OCI-LY7 (cell line): ENCODE data around the gene AFTPH. TPM values are rescaled to one million over a fixed set of nuclear protein-coding genes. Genes with fewer than 3 reads are reported as not detected.

Source experiments
- BruUV-seq: library from RNA; stranded (reverse); fragments of 400-500 nt; replicated peaks from 2 replicates; lab custom pipeline; 2021; lab: Mats Ljungman, UMichigan
- CTCF ChIA-PET: fragments of 300-600 bp; sonication (Branson Sonifier 250); formaldehyde crosslinking; loops from one replicate; lab custom pipeline; 2022; ENCODE audit warnings: antibody characterized with exemption; ENCODE audit not compliant: unreplicated experiment; lab: Charles Lee
- POLR2A ChIA-PET: fragments of 300-600 bp; sonication (Branson Sonifier 250); formaldehyde crosslinking; loops from one replicate; lab custom pipeline; 2022; ENCODE audit warnings: antibody characterized with exemption; lab: Charles Lee
- DNase-seq: peaks from one replicate; pipeline ENCODE4 v3.0.0-alpha.2; 2015; ENCODE audit warnings: low spot score
- H2AFZ ChIP-seq: fragments of 200-600 bp; sonication (generic), shearing (Covaris generic); 2 replicates; pipeline ENCODE4 v1.6.1; 2014; ENCODE audit warnings: mild to moderate bottlenecking, antibody characterized with exemption, low read length, moderate library complexity
- H3K27ac ChIP-seq: fragments of 200-600 bp; sonication (generic); 2 replicates; pipeline ENCODE4 v1.5.1; 2014; ENCODE audit warnings: mixed run types, low read depth, mild to moderate bottlenecking, moderate library complexity, low read length, inconsistent platforms; ENCODE audit not compliant: poor library complexity, severe bottlenecking
- H3K36me3 ChIP-seq: fragments of 200-600 bp; sonication (generic); 2 replicates; pipeline ENCODE4 v1.6.1; 2014; ENCODE audit warnings: mild to moderate bottlenecking, antibody characterized with exemption, low read length, moderate library complexity, mixed read lengths; ENCODE audit not compliant: insufficient read depth
- H3K4me1 ChIP-seq: fragments of 200-600 bp; sonication (generic); 2 replicates; pipeline ENCODE4 v1.5.1; 2014; ENCODE audit warnings: mild to moderate bottlenecking, low read length; ENCODE audit not compliant: insufficient read depth, poor library complexity, severe bottlenecking
- H3K4me2 ChIP-seq: fragments of 200-600 bp; sonication (generic); 2 replicates; pipeline ENCODE4 v1.6.1; 2014; ENCODE audit warnings: mild to moderate bottlenecking, low read length
- H3K4me3 ChIP-seq: fragments of 200-600 bp; sonication (generic); 2 replicates; pipeline ENCODE4 v1.5.1; 2014; ENCODE audit warnings: mild to moderate bottlenecking, low read depth, low read length; ENCODE audit not compliant: poor library complexity, severe bottlenecking
- H3K79me2 ChIP-seq: fragments of 200-600 bp; sonication (generic); 2 replicates; pipeline ENCODE4 v1.6.1; 2016; ENCODE audit warnings: low read depth, mild to moderate bottlenecking, low read length, moderate library complexity, mixed read lengths; ENCODE audit not compliant: insufficient read depth
- H3K9me2 ChIP-seq: fragments of 200-600 bp; sonication (generic); 2 replicates; pipeline ENCODE4 v1.6.1; 2016; ENCODE audit warnings: mild to moderate bottlenecking, low read length, mixed read lengths; ENCODE audit not compliant: insufficient read depth
- H3K9me3 ChIP-seq: fragments of 200-600 bp; sonication (generic); 2 replicates; pipeline ENCODE4 v1.6.1; 2014; ENCODE audit warnings: mild to moderate bottlenecking, mixed run types, low read length, mixed read lengths
- H4K20me1 ChIP-seq: fragments of 200-600 bp; sonication (generic); 2 replicates; pipeline ENCODE4 v1.6.1; 2014; ENCODE audit warnings: mild to moderate bottlenecking, antibody characterized with exemption, low read length, moderate library complexity, mixed read lengths; ENCODE audit not compliant: insufficient read depth
- EZH2phosphoT487 ChIP-seq: fragments of 200-600 bp; sonication (generic); IDR thresholded peaks from 2 replicates; pipeline ENCODE4 v1.6.1; 2018; ENCODE audit warnings: low read depth, borderline replicate concordance, mild to moderate bottlenecking, mixed run types, antibody characterized with exemption, low read length, moderate library complexity, mixed read lengths
- intact Hi-C: fragments of 100-400 bp; cut with micrococcal nuclease; formaldehyde crosslinking; loops from one replicate; pipeline ENCODE4 v1.10.0; 2022; ENCODE audit not compliant: unreplicated experiment
- total RNA-seq, 2 experiments: library from RNA; depleted of rRNA in 1 of 2; stranded (reverse); fragments of >200 nt in 1 of 2; shearing (Covaris generic) in 1 of 2; gene quantifications; 2 replicates each; pipeline ENCODE4 v1.2.3, GENCODE V29; 2014 to 2022
- TF ChIP-seq, protein P1 (sequence below): fragments of 200-600 bp; sonication (generic); conservative IDR thresholded peaks from 2 replicates; pipeline ENCODE4 v1.5.1; 2014; ENCODE audit warnings: mild to moderate bottlenecking, antibody characterized with exemption, low read length, moderate library complexity, mixed read lengths

Gene AFTPH
- total RNA-seq, 2 experiments from 2014 or later = 30.0 to 40.6 TPM

DNA sequence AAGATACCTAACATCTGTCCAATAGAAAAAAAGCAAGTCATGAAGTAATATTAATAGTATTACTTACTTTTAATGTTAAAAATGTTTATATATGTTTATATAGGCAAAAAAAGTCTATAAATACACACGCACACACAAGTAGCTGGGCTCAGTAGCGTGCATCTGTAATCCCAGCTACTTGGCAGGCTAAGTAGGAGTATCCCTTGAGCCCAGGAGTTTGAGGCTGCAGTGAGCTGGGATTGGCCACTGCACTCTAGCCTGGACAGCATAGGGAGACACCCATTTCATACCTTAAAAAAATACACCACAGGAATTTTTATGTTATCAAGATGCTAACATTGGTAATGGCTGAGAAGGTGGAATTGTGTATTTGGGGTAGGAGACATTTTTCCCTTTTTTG lies 17.4 kb upstream of the AFTPH start:
- DNase-seq = no peak
- Histone ChIP-seq H3K4me2 (no peak overlapping the region), H3K27ac (no peak overlapping the region), H3K79me2 (no peaks in the 10 kb centered on the region), H4K20me1 (no peaks in the 10 kb centered on the region), H3K4me1 (no peaks in the 10 kb centered on the region), H3K36me3 (no peaks in the 10 kb centered on the region), H3K9me2 (no peaks in the 10 kb centered on the region), H2AFZ (no peak overlapping the region), H3K4me3 (no peak overlapping the region), H3K9me3 (no peaks in the 10 kb centered on the region)
- ChIA-PET POLR2A (no interaction called here), CTCF (no interaction called here)
- intact Hi-C loops = no loop called here
- no TSS peak for BruUV-seq
- TF ChIP-seq, protein P1, sequence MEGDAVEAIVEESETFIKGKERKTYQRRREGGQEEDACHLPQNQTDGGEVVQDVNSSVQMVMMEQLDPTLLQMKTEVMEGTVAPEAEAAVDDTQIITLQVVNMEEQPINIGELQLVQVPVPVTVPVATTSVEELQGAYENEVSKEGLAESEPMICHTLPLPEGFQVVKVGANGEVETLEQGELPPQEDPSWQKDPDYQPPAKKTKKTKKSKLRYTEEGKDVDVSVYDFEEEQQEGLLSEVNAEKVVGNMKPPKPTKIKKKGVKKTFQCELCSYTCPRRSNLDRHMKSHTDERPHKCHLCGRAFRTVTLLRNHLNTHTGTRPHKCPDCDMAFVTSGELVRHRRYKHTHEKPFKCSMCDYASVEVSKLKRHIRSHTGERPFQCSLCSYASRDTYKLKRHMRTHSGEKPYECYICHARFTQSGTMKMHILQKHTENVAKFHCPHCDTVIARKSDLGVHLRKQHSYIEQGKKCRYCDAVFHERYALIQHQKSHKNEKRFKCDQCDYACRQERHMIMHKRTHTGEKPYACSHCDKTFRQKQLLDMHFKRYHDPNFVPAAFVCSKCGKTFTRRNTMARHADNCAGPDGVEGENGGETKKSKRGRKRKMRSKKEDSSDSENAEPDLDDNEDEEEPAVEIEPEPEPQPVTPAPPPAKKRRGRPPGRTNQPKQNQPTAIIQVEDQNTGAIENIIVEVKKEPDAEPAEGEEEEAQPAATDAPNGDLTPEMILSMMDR = no peak
- TF ChIP-seq EZH2phosphoT487 = no peak

DNA sequence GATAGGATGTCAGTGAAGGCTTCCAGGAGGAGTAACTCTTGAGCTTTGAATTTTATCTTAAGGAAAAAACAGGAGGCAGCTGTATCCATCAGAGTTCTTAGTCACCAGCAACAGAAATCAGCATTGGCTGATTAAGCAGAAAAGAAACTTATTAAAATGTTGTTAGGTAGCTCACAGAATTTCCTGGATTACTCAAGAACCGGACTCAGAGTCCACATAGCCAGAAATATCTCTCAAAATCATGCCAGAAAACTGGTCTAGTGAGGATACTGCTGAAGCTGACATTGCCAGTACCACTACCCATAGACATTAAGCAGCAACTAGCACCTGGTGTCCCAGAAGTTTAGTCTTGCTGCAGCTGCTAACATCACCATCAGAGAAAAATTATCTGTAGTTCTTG lies 10.1 kb upstream of the AFTPH start:
- DNase-seq = no peak
- BruUV-seq = no TSS peak
- Histone ChIP-seq H2AFZ (no peak overlapping the region), H3K27ac (no peak overlapping the region), H3K4me3 (no peak overlapping the region), H4K20me1 (no peaks in the 10 kb centered on the region), H3K36me3 (no peaks in the 10 kb centered on the region), H3K4me2 (no peak overlapping the region), H3K79me2 (no peaks in the 10 kb centered on the region), H3K9me2 (no peaks in the 10 kb centered on the region), H3K9me3 (no peaks in the 10 kb centered on the region), H3K4me1 (no peaks in the 10 kb centered on the region)
- intact Hi-C loops = no loop called here
- TF ChIP-seq, protein P1 = no peak
- TF ChIP-seq EZH2phosphoT487 = no peak
- ChIA-PET CTCF (interaction anchor here (1.1 kb wide), 1 partner anchor 9 kb away, joined by 3 read pairs; no protein-coding TSS in a partner anchor), POLR2A (interaction anchor here (1.2 kb wide), 1 partner anchor 31 kb away, joined by 4 read pairs; no protein-coding TSS in a partner anchor)

DNA sequence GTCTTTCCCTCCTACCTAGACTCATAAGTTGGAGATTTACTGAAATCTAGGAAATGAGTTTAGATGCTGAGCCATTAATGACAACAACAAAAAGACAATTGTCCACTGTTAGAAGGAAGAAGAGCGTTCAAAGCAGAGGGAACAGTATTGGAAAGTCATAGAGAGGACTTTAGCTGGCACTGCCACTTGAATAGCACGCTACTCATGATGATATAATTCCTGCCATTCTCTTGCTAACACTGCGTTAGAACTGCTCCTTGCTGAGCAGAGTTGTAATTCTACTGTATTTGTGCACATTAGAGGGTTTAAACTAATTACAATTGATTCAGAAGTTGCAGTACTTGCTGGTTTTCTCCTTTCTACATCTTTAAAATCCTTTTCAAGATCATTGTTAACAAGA lies 9.0 kb upstream of the AFTPH start:
- POLR2A ChIA-PET = interaction anchor here (0.6 to 1.2 kb wide), 4 partner anchors 9 to 370 kb away, joined by 4 to 7 read pairs (median 4); partner anchors contain the start of gene AFTPH
- intact Hi-C loops = no loop called here
- Histone ChIP-seq H3K9me2 (no peaks in the 10 kb centered on the region), H3K9me3 (no peaks in the 10 kb centered on the region), H4K20me1 (no peaks in the 10 kb centered on the region), H3K4me3 (no peak overlapping the region), H3K79me2 (no peaks in the 10 kb centered on the region), H3K27ac (no peak overlapping the region), H3K4me1 (no peaks in the 10 kb centered on the region), H3K36me3 (no peaks in the 10 kb centered on the region), H3K4me2 (no peak overlapping the region), H2AFZ (no peak overlapping the region)
- no TSS peak for BruUV-seq
- CTCF ChIA-PET = interaction anchor here (0.6 to 1.1 kb wide), 2 partner anchors 8 to 228 kb away, joined by 3 to 8 read pairs; no protein-coding TSS in a partner anchor
- TF ChIP-seq, protein P1 = no peak
- TF ChIP-seq EZH2phosphoT487 = no peak
- DNase-seq = no peak
